ENCODE data around the gene RAB3A. TPM values are rescaled to one million over a fixed set of nuclear protein-coding genes. Genes with fewer than 3 reads are reported as not detected.

The RAB3A gene
- total RNA-seq, 1 experiment from 2014 or later: 10.6 TPM

DNA sequence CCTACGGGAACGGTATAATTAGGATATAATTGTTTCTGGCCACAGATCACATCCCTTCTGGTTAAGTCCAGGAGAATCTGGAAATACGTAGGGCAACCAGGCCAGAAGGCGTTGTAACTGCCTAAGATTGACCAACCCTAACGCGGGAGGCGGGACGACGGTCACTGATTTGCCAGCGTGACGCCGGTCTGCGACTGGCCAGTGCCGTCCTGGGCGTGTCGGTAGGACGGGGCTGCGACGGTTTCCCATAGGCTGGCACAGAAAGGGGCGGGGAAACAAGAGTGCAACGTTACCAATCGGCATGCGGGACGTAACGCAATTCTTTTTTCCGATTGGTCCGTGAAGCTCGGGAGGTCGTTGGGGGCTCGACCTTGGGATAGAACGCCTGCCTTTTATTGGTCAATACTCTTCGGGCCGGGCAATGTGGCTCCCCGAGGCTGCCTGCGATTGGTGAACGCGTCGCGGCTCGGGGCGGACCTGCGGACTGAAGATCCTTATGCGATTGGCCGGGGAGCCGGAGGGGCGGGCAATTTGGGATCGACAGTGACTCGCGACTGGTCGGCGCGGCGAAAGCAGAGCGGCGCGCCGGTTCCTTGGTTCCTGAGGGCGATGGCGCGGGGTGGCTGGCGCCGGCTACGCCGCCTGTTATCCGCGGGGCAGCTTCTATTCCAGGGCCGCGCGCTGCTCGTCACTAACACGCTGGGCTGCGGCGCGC, 11.0 kb downstream of the RAB3A start, which contains the start of gene MPV17L2 (continued):
- no peak for TF ChIP-seq ELF1 (IDR thresholded peaks at IDR 0.05; ENCODE audit: borderline replicate concordance, low read depth)
- no peak for TF ChIP-seq RAD21 (IDR thresholded peaks at IDR 0.05; ENCODE audit: low read depth)
- TF ChIP-seq POLR2A (IDR thresholded peaks at IDR 0.05; ENCODE audit: borderline replicate concordance, extremely low read depth, insufficient read depth, insufficient read length): peak; percentile 92
- TF ChIP-seq, protein P1, sequence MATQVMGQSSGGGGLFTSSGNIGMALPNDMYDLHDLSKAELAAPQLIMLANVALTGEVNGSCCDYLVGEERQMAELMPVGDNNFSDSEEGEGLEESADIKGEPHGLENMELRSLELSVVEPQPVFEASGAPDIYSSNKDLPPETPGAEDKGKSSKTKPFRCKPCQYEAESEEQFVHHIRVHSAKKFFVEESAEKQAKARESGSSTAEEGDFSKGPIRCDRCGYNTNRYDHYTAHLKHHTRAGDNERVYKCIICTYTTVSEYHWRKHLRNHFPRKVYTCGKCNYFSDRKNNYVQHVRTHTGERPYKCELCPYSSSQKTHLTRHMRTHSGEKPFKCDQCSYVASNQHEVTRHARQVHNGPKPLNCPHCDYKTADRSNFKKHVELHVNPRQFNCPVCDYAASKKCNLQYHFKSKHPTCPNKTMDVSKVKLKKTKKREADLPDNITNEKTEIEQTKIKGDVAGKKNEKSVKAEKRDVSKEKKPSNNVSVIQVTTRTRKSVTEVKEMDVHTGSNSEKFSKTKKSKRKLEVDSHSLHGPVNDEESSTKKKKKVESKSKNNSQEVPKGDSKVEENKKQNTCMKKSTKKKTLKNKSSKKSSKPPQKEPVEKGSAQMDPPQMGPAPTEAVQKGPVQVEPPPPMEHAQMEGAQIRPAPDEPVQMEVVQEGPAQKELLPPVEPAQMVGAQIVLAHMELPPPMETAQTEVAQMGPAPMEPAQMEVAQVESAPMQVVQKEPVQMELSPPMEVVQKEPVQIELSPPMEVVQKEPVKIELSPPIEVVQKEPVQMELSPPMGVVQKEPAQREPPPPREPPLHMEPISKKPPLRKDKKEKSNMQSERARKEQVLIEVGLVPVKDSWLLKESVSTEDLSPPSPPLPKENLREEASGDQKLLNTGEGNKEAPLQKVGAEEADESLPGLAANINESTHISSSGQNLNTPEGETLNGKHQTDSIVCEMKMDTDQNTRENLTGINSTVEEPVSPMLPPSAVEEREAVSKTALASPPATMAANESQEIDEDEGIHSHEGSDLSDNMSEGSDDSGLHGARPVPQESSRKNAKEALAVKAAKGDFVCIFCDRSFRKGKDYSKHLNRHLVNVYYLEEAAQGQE (IDR thresholded peaks at IDR 0.05; ENCODE audit: low read depth): no peak
- peak; percentile 90 for TF ChIP-seq POLR2AphosphoS5 (IDR thresholded peaks at IDR 0.05; ENCODE audit: low read depth, low read length)
- no peak for TF ChIP-seq CEBPB (IDR thresholded peaks at IDR 0.05; ENCODE audit: low read depth)
- TF ChIP-seq SP1 (IDR thresholded peaks at IDR 0.05; ENCODE audit: low read depth): peak; percentile 100
- TF ChIP-seq EZH2 (IDR thresholded peaks at IDR 0.05): no peak
- no peak for TF ChIP-seq EGR1 (IDR thresholded peaks at IDR 0.05; ENCODE audit: low read depth)
- no peak for TF ChIP-seq FOSL1 (IDR thresholded peaks at IDR 0.05; ENCODE audit: low read depth)
- TF ChIP-seq EZH2phosphoT487 (IDR thresholded peaks at IDR 0.05; ENCODE audit: borderline replicate concordance): no peak
- no peak for TF ChIP-seq CBX3 (IDR thresholded peaks at IDR 0.05; ENCODE audit: low read depth)
- TF ChIP-seq, protein P2, sequence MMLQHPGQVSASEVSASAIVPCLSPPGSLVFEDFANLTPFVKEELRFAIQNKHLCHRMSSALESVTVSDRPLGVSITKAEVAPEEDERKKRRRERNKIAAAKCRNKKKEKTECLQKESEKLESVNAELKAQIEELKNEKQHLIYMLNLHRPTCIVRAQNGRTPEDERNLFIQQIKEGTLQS (IDR thresholded peaks at IDR 0.05): no peak
